ENCODE results near the gene STAG1.
"Not testable (repeated sequence)": the region's sequence is repeated elsewhere in the genome, so short reads cannot be mapped to it uniquely, and the experiment has no call there.

Gene STAG1

DNA sequence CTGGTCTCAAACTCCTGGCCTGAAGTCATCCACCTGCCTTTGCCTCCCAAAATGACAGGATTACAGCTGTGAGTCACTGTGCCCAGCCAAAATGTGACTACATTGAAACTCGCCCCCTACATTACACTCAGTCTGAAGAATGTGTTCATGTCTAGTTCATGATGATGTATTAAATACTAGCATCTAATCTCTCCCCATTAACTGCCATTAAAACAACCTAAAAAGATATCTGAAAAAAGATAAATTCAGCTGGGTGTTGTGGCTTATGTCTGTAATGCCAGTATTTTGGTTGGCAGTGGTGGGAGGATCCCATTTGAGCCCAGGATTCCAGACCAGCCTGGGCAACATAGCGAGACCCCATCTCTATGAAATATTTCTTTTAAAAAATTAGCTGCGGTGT, 342.6 kb downstream of the STAG1 start:
- no peak for DNase-seq (ENCODE audit: low read depth in 2 of 2)

DNA sequence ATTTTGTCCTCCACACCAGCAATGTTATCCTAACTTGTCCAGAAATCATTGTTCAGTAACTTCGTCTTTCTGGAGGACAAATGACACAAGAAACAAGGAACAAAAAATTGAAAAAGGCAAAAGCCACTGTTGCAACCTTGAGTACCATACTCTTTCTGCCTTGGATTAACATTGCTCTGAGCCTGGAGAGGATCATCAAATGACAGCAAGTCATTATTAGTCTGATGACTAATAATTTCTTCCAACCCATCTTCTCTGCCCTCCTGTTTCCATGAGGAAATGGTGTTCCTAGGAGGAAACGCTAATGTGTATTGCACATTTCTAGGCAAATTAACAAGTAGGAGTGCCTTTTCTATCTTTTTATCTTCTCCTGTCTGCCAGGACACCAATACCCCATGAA, 348.1 kb downstream of the STAG1 start:
- no peak for DNase-seq (ENCODE audit: low read depth in 2 of 2)

DNA sequence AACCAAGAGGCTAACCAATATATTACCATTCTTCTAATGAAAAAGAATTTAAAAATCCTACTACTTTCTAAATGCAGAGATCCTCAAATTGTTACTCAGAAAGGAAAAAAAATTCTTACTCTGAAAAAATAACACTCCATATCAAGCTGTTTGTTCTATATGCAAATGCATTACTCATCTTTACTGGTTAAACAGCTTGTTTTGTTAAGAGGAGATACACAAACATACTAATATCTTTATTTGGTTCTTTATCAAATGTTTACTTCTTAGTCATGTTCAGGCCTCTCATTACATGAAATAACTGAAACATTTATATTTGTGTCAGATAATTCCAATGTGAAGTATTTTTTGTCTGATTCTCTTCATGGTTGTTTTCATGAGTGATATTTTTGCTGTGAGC, 355.3 kb downstream of the STAG1 start:
- DNase-seq (ENCODE audit: low read depth in 2 of 2): no peak

DNA sequence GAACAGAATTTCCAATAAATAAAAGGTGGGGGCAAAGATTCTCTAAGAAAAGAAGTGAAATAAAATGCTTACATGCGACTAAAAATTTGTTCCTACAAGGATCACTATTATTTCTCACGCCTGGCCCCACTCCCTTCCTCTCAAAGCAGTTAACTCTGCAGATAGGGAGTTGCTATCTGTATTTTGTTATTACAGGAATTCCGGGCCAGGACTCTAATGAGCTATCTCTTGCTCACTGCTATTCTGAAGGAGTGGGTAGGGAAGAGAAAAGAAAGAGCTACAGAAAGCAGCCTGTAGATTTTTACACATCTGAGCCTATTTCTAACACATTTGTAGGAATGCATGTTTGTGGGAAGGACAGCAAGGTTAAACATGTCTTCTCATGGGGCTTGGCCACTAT, 361.6 kb downstream of the STAG1 start:
- DNase-seq (ENCODE audit: low read depth in 2 of 2): no peak

DNA sequence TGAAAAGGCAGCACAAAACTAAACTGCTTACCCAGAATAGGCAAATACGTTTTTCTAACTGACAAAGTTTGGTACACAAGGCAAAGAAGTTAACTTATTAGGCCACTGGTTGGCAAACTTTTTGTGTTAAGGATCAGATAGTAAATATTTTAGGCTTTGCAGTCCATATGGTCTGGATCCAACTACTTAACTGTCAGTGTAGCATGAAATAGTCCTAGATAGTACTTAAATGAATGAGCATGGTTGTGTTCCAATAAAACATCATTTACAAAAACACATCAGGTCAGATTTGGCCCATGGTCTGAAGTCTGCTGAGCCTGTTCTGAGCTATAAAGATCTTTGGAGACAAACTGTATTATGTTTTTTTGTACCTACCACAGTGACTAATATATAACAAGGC, 365.1 kb downstream of the STAG1 start:
- no peak for DNase-seq (ENCODE audit: low read depth in 2 of 2)

DNA sequence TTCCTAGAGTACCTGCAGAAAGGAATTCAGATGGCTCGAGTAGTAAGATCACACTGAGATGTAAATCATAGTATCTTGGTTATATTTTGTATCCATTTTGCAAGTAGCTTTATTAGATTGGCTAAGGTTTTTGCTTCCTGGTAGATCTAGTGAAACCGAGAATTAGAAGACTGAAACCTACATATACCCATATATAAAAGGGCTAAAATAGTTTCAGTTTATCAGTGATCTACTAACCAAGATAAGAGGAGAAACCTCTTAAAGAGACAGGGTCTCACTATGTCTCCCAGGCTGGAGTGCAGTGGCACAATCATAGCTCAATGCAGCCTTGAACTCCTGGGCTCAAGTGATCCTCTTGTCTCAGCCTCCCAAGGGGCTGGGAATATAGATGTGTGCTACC, 366.7 kb downstream of the STAG1 start:
- no peak for DNase-seq (ENCODE audit: low read depth in 2 of 2)

DNA sequence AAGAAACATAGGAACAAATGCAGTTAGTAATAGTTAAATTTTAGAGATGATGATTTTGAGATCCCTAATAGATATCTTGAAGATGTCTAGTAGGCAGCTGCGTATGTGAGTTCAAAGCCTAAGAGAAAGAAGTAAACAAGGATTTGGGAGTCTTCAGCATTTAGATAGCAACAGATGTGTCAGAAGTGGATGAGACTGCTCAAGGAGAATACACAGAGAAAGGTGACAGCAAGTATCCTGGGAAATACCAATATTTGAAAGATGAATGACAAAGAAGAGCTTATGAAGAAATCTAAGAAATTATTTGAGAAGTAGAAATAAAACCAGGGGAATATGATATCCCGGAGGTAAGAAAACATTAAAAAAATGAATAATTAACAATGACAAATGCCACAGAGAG, 371.1 kb downstream of the STAG1 start:
- DNase-seq (ENCODE audit: low read depth in 2 of 2): no peak

DNA sequence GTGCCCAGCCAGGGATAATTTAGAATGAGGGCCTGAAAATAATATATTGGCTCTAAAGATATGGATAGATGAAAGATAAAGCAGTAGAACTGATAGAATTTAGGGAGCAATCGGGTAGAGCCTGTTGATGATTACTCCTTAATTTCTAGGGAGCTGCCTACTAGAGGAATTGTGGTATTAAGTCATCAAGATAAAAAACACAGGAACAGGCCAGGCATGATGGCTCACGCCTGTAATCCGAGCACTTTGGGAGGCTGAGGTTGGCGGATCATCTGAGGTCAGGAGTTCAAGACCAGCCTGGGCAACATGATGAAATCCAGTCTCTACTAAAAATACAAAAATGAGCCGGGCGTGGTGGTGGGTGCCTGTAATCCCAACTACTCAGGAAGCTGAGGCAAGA, 371.6 kb downstream of the STAG1 start:
- no peak for DNase-seq (ENCODE audit: low read depth in 2 of 2)

DNA sequence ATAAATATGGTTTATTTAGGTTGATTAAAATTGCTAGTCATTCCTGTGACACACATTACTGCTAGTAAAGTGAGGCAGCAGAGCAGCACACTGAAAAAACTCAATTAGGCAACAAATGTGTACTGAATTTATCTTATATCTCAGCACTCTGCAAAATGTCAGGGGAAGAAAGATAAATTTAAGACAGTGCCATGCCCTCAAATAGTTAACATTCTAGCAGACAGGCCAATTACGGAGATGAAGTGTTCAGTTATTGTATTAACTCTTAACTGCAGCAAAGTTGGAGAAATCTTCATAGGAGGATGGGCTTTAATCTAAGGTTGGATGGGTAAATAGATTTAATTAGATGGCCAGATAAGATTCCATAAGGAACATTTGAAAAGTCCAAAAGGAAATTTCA, 374.2 kb downstream of the STAG1 start:
- no peak for DNase-seq (ENCODE audit: low read depth in 2 of 2)

DNA sequence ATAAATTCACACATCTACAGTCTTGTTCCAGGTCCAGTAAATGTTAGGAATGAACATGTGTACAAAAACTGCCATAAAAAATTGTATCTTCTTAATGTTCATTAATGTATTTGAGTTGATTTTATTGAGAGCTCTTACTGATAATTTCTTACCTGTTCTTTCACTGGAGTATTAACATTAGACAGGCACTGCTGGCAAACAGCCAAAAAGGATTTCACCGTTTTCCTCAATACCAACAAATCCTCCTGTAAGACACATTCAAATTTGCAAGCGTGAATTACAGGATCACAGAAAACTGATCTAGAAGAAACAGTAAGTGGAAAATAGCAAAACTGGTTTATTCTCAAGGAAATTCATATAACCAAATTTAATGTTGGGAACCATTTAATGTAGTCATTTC, 374.7 kb downstream of the STAG1 start:
- DNase-seq (ENCODE audit: low read depth in 2 of 2): no peak

DNA sequence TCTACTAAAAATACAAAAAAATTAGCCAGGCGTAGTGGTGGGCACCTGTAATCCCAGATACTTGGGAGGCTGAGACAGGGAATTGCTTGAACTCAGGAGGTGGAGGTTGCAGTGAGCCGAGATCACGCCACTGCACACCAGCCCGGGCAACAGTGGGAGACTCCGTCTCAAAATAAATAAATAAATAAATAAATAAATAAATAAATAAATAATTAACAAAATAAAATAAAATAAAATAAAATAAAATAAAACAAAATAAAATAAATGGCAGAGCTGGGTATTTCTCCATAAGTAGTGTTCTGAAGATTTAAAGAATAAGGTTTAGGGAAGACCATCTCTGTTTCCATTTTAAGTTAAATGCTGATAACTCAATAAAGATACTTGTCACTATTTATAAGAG, 376.4 kb downstream of the STAG1 start:
- not testable (repeated sequence) for DNase-seq (ENCODE audit: low read depth in 2 of 2)

DNA sequence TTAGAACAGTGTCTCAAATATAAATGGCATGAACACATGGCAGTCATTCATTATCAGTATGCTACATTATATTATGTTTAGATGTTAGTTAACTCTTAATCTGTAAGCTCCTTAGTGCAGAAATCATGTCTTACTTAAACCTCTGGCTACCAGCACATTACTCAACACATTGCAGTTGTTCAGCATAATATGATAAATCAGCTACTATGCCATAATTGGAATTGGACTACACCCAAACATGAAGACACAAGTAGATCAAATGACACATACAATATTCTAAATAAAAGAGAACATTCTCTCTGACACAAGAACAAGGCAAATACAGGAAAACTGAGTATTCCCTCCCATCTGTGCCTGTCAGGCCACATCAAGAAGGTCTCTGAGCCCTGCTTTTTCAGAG, 385.9 kb downstream of the STAG1 start:
- peak; percentile 39 to 54 for DNase-seq (ENCODE audit: low read depth in 2 of 2)

DNA sequence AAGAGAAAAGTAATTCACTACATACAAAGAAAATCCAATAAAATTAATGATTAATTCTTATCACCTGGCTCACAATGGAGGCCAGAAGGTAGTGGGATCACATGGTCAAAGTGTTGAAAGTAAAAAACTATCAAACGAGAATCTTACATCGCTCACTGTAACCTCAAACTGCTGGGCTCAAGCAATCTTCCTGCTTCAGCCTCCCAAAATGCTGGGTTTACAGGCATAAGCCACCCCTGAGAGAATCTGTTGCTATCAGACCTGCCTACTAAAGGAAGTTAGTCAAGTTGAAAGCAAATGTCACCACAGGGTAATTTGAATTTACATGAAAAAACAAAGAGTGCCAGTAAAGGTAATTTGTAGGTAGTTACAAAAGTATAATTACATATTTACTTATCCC, 398.7 kb downstream of the STAG1 start:
- no peak for DNase-seq (ENCODE audit: low read depth in 2 of 2)

DNA sequence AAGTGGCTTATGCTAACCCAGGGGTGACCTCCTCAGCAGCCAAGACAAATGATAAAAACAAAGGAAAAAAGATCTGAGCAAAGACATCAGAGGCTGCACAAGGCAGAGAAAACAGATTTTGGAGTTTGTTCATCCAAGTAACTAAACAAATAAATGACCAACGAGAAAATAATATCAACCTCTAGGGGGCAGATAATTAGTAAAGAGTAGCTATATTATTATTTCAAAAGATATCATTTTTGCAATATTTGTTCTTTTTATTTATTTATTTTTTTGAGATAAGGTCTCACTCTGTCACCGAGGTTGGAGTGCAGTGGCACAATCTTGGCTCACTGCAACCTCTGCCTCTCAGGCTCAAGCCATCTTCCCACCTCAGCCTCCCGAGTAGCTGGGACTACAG, 400.3 kb downstream of the STAG1 start:
- no peak for DNase-seq (ENCODE audit: low read depth in 2 of 2)

DNA sequence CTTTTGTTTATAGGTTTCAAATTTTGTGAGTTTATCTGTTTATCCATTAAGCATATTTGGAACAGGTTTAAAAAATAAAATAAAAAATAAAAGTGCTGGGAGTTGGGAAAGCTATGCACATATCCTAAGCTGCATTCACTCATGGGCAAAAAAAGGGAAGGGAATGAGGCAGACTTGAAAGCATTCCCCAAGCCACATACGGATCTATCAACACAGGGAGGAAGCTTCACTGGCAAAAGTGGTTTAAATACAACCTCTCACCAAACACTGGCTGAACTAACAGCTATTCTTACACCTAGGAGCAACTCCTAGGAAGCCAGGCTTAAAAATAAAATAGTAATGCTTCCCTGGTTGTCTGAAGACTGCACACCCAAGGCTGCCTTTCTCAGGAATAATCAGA, 400.8 kb downstream of the STAG1 start:
- no peak for DNase-seq (ENCODE audit: low read depth in 2 of 2)

DNA sequence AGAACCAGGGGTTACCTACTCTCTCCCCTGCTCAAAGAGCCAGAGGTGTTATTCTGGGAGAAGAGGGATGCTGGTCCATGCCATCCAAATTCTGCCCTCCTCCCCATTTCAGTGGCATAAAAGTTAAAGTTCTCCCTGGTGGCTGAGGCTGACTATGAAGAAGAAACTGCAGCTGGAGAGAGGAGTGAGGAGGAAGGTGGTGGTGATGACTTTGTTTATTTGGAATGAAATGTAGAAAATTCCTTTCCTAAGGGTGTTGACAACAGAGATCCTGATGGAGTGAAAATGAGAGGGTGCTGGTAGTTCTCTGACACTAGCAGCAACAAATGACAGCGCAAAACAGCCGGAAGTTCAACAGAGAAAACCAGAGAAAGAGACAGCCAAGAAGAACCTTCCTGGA, 401.6 kb downstream of the STAG1 start:
- DNase-seq (ENCODE audit: low read depth in 2 of 2): peak; percentile 63 to 68

DNA sequence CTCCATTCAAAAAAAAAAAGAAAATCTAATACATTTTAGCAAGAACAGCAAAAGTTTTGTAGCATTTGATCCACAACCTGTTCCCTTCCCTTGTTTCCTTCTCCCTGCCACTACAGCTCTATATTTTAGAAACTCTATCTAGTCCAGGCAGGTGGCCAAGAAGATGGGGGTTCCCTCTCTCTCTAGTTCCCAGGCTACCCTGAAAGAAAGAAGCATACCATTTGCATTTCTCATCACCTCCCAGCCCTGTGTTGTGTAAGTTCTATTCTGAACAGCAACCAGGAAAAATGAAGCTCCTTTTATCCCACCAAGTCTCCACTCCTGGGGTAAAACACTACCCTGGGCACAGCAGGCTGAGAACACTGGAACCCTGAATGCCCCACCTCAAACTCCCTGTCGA, 402.0 kb downstream of the STAG1 start:
- peak; percentile 93 for DNase-seq (ENCODE audit: low read depth in 2 of 2)

DNA sequence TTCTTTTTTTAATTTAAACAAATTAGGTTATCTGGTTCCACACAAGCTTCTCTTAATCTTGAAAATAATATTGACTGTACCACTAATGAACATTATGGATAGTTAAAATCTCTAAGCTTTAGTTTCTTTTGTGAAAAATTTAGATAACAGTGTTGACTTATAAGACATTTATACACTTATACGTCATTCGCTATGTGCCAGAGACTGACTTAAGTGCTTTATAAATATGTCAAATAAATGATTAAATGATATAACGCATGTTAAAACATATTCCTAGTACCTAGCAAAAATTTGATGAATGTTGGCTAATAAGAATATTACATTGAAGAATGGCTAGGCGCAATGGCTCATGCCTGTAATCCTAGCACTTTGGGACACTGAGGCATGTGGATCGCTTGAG, 405.7 kb downstream of the STAG1 start:
- DNase-seq (ENCODE audit: low read depth in 2 of 2): no peak

DNA sequence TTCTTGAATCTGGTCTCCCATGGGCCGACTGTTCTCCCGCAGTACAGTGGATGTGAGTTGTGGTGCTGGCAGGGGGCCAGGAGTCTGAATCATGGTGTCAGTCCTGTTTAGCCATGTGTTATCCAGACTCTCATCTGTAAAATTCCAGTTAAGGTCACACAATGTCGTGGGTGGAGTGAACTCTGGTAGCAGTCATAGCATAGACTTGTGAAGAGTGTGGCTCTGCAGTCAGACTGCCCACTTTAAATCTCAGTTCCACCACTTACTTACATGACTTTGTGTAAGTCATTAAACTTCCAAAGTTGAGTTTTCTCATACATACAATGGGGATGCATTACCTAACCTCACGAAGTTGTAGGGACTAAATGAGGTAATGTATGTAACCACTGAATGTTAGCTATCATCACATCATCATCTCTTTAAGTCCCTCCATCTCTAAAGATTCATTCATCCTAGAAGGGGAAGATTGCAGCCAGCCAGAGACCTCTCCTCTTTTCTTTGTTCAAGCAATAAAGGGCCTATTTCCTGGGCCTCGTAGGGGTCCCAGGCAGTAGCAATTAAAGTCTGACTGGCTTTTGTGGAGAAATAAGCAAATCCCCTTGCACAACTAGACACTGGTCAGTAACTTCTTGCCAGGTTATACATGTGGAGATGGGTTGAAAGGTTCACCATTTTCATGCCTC, 408.2 kb downstream of the STAG1 start:
- peak; percentile 79 to 82 for DNase-seq (ENCODE audit: low read depth in 2 of 2)

DNA sequence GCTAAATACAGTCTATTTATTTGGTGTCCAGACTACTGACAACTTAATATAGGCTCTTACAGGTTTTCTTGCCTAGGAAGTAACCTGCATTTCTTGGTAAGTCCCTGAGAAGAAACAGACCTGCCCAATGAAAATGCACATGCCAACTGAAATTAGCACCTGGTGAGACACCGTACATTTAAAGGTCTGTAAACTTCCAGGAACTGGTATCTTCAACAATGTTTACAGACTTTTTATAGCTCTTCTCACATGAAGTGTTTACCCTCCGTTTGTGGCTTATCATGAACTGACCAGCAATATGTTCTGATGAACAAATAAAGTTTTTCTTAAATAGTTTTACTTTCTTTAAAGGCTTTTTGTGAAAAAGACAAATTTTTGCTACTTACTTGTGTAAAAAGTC, 408.7 kb downstream of the STAG1 start:
- DNase-seq (ENCODE audit: low read depth in 2 of 2): no peak

DNA sequence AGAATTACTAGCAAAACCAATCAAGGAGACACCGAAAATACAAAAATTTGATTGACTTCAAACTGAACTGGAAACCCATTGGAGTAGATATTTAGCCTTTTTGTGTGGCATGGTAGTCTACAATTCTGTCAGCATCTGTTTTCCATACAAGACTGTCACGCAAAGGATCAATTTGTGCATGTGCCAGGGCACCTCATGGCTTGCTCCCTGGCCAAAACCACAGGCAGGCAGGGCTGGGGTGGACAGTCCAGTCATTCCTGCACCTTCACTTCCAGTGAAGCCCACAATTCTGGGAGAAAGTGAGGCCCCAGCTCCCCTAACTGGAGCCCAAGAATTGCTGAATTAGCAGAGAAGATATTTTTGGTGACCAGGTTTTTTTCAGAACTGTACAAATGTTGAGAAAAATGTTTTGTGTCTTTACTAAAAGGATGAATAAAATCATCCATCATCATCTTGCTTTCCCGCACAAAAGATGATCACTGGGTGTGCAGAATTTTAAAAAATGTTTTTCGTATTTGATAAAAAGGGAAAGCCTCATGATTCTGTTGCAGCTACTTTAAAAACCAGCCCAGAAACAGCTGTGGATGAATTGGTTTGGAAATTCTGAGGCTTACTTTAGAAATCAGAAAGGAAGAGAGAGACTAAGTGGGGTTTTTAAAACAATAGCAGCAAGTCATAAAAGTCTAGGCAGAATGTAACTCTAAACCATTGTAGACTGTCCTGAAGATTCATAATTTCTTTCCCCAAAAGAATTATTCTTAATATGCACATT, 415.7 kb downstream of the STAG1 start:
- DNase-seq (ENCODE audit: low read depth in 2 of 2): no peak

DNA sequence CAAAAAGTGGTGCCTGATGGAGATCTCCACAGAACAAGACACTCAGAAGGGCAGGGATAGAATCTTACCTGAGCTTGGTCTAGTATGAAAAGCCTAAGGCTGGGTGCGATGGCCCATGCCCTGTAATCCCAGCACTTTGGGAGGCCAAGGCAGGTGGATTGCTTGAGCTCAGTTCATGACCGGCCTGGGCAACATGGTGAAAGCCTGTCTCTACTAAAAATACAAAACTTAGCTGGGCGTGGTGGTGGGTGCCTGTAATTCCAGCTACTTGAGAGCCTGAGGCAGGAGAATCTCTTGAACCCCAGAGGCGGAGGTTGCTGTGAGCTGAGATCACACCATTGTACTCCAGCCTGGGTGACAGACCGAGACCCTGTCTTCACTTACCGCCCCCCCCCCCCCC, 417.5 kb downstream of the STAG1 start:
- DNase-seq (ENCODE audit: low read depth in 2 of 2): not testable (repeated sequence)

DNA sequence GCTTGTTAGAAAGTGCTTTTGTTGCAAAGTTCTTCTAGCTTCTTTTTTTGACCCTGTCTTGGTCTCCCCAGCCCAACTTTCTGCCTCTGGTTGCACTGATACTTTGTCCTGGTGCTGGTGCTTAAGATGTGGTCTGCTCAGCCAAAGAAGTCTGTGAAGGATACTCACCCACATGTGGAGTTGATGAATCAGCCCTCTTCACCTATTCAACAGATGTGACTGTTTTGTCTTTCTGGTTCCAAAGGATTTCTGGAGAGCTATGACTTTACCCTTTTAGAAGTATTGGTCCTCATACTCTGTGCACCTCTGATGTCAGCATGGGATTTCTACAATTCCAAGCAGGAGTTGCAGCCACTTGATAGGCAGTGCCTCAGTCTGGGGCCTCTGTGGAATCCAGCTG, 418.0 kb downstream of the STAG1 start:
- no peak for DNase-seq (ENCODE audit: low read depth in 2 of 2)

DNA sequence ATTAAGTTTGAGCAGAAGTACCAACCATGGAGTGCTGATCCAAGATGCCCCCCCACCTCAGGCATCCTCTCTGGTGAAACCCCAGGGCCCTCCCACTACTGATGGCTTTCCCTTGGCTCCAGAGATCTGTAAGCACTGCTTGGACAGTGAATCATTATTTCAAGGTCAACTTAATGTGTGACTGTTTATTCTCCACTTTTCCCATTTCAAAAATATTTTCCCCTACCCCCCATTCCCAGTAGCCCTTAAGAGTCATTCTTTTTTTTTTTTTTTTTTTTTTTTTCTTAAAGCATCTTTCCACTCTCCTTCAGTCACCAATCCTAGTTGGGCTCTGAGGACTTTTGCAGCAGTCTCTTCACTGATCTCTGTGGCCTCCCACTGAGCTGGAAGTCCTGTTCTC, 419.4 kb downstream of the STAG1 start:
- DNase-seq (ENCODE audit: low read depth in 2 of 2): no peak
